Measurements from ENCODE around the gene ASF1A.

- TF ChIP-seq CTCF (IDR thresholded peaks at IDR 0.05): no peak
- TF ChIP-seq ZFX (IDR thresholded peaks at IDR 0.05; ENCODE audit: borderline replicate concordance): no peak
Observed at GRCh38 chr6:118867181-118867580, 26.8 kb upstream of the ASF1A start.

All from 22Rv1 (cell line).